ENCODE results near the gene GABRR1. TPM values are rescaled to one million over a fixed set of nuclear protein-coding genes. Genes with fewer than 3 reads are reported as not detected.
"Not testable (repeated sequence)": the region's sequence is repeated elsewhere in the genome, so short reads cannot be mapped to it uniquely, and the experiment has no call there.

Gene GABRR1
- polyA plus RNA-seq, 3 donors = not detected

GRCh38 chr6:89131599-89131998 is 85.6 kb downstream of the GABRR1 start:
- no peak overlapping the region for H3K4me3 Mint-ChIP-seq

DNA sequence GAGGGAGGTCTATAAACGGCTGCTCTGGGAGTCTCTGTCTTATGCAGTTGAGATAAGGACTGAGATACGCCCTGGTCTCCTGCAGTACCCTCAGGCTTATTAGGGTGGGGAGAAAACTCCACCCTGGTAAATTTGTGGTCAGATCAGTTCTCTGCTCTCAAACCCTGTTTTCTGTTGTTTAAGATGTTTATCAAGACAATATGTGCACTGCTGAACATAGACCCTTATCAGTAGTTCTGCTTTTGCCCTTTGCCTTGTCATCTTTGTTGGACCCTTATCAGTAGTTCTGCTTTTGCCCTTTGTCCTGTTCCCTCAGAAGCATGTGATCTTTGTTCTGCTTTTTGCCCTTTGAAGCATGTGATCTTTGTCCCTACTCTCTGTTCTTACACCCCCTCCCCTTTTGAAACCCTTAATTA is 88.9 kb downstream of the GABRR1 start:
- H3K4me2 ChIP-seq (replicated peaks; ENCODE audit: extremely low read depth, low read length, poor library complexity, severe bottlenecking); H3K4me3 Mint-ChIP-seq; H3K27me3 ChIP-seq (ENCODE audit: control insufficient read depth in 2 of 2, insufficient read depth in 2 of 2, low read length in 2 of 2); DNase-seq; H4K20me1 ChIP-seq (ENCODE audit: insufficient read depth, low read length); H2AFZ ChIP-seq (ENCODE audit: insufficient read depth, low read depth, low read length, poor library complexity, severe bottlenecking); H3K79me2 ChIP-seq (ENCODE audit: insufficient read depth, low read length); H3K9ac ChIP-seq (ENCODE audit: insufficient read depth, low read length, poor library complexity, severe bottlenecking); H3K27me3 Mint-ChIP-seq (ENCODE audit: low read depth in 3 of 3); H3K36me3 ChIP-seq (replicated peaks in 1 of 2; ENCODE audit: control insufficient read depth in 1 of 2, insufficient read depth in 2 of 2, low read length in 2 of 2); H3K4me1 ChIP-seq (ENCODE audit: control insufficient read depth in 1 of 2, insufficient read depth in 2 of 2, low read length in 2 of 2); intact Hi-C loops (cut with micrococcal nuclease); H3K36me3 Mint-ChIP-seq; H3K4me3 ChIP-seq (replicated peaks in 1 of 3; ENCODE audit: low read depth in 2 of 3, low read length in 3 of 3): not testable (repeated sequence)
- Mint-ChIP-seq H3K27ac (peak overlapping the region; percentile 51 to 85 (median 68)), H3K4me1 (peaks cover 19% of the 10 kb centered on the region), H3K9me3 (peaks cover 14 to 36% (median 21%) of the 10 kb centered on the region in 7 donors)
- H3K27ac ChIP-seq (ENCODE audit: low read depth in 1 of 2, low read length in 2 of 2) = peak overlapping the region in 1 of 2 donors; percentile 20
- WGBS (ENCODE audit: insufficient coverage) = 80% methylated on average over 1 of the region's 2 CpGs
- peaks cover 16 to 28% of the 10 kb centered on the region in 2 donors for H3K9me3 ChIP-seq (replicated peaks in 1 of 2; ENCODE audit: control insufficient read depth in 1 of 2, insufficient read depth in 1 of 2, low read length in 2 of 2)

More at GRCh38 chr6:89131599-89131998, 85.6 kb downstream of the GABRR1 start:
- Histone ChIP-seq H3K36me3 (replicated peaks in 1 of 2; ENCODE audit: control insufficient read depth in 1 of 2, insufficient read depth in 2 of 2, low read length in 2 of 2) (no peaks in the 10 kb centered on the region), H3K4me3 (replicated peaks in 1 of 3; ENCODE audit: low read depth in 2 of 3, low read length in 3 of 3) (no peak overlapping the region), H4K20me1 (ENCODE audit: insufficient read depth, low read length) (no peaks in the 10 kb centered on the region), H3K4me1 (ENCODE audit: control insufficient read depth in 1 of 2, insufficient read depth in 2 of 2, low read length in 2 of 2) (peaks cover 0 to 10% of the 10 kb centered on the region in 2 donors), H3K9me3 (replicated peaks in 1 of 2; ENCODE audit: control insufficient read depth in 1 of 2, insufficient read depth in 1 of 2, low read length in 2 of 2) (peaks cover 16 to 19% of the 10 kb centered on the region in 2 donors), H3K79me2 (ENCODE audit: insufficient read depth, low read length) (no peaks in the 10 kb centered on the region), H3K27me3 (ENCODE audit: control insufficient read depth in 2 of 2, insufficient read depth in 2 of 2, low read length in 2 of 2) (no peaks in the 10 kb centered on the region), H3K4me2 (replicated peaks; ENCODE audit: extremely low read depth, low read length, poor library complexity, severe bottlenecking) (no peak overlapping the region), H3K9ac (ENCODE audit: insufficient read depth, low read length, poor library complexity, severe bottlenecking) (no peak overlapping the region), H2AFZ (ENCODE audit: insufficient read depth, low read depth, low read length, poor library complexity, severe bottlenecking) (no peak overlapping the region), H3K27ac (ENCODE audit: low read depth in 1 of 2, low read length in 2 of 2) (peak overlapping the region in 1 of 2 donors; percentile 28)
- WGBS (ENCODE audit: insufficient coverage) = 83% methylated on average over 3 of the region's 3 CpGs
- Mint-ChIP-seq H3K4me1 (peaks cover 19% of the 10 kb centered on the region), H3K27ac (peak overlapping the region in 4 of 7 donors; percentile 35 to 60 (median 38)), H3K36me3 (peaks cover 0 to 5% of the 10 kb centered on the region in 2 donors), H3K9me3 (peaks cover 14 to 23% (median 21%) of the 10 kb centered on the region in 7 donors), H3K27me3 (ENCODE audit: low read depth in 3 of 3) (no peaks in the 10 kb centered on the region)
- no peak for DNase-seq
- intact Hi-C loops (cut with micrococcal nuclease) = no loop called here
- TF ChIP-seq, protein P1, sequence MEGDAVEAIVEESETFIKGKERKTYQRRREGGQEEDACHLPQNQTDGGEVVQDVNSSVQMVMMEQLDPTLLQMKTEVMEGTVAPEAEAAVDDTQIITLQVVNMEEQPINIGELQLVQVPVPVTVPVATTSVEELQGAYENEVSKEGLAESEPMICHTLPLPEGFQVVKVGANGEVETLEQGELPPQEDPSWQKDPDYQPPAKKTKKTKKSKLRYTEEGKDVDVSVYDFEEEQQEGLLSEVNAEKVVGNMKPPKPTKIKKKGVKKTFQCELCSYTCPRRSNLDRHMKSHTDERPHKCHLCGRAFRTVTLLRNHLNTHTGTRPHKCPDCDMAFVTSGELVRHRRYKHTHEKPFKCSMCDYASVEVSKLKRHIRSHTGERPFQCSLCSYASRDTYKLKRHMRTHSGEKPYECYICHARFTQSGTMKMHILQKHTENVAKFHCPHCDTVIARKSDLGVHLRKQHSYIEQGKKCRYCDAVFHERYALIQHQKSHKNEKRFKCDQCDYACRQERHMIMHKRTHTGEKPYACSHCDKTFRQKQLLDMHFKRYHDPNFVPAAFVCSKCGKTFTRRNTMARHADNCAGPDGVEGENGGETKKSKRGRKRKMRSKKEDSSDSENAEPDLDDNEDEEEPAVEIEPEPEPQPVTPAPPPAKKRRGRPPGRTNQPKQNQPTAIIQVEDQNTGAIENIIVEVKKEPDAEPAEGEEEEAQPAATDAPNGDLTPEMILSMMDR (IDR thresholded peaks at IDR 0.05) = no peak

Other genes starting within 250 kb of the GABRR1 start
- 100 to 1,000 TPM; 102 to 398 (median 348) TPM for gene PNRC1, start 136.6 kb downstream of the GABRR1 start, polyA plus RNA-seq
- gene SRSF12, start 99.3 kb downstream of the GABRR1 start, polyA plus RNA-seq = under 1 TPM in 1 of 3 donors, not detected in 2; 0.04 TPM
- 1 to 10 TPM; 1.2 to 2.1 (median 1.4) TPM for gene PM20D2, start 71.3 kb downstream of the GABRR1 start, polyA plus RNA-seq
- 1 to 10 TPM in 1 of 3 donors, not detected in 2; 3.7 TPM for gene GABRR2, start 97.9 kb upstream of the GABRR1 start, polyA plus RNA-seq
- gene UBE2J1, start 135.4 kb upstream of the GABRR1 start, polyA plus RNA-seq = 10 to 100 TPM; 44.8 to 80.5 (median 66.1) TPM
- 1 to 10 TPM; 5.0 to 7.9 (median 7.4) TPM for gene RRAGD, start 194.9 kb upstream of the GABRR1 start, polyA plus RNA-seq
- gene ANKRD6, start 215.8 kb upstream of the GABRR1 start, polyA plus RNA-seq = 1 to 10 TPM in 2 of 3 donors, under 1 TPM in 1; 0.93 to 3.0 (median 1.2) TPM